HEK293 (cell line): ENCODE measurements around the gene MPEG1.

ENCODE experiments used
- CTCF ChIP-seq: fragments of 450-650 bp; formaldehyde crosslinking; IDR thresholded peaks from 2 replicates; pipeline ENCODE4 v1.5.1; 2016; ENCODE audit warnings: missing biosample characterization, missing genetic modification characterization
- GLI4 ChIP-seq: fragments of 450-650 bp; formaldehyde crosslinking; IDR thresholded peaks from 2 replicates; pipeline ENCODE4 v1.5.1; 2016; ENCODE audit warnings: missing biosample characterization, missing genetic modification characterization
- PATZ1 ChIP-seq: fragments of 450-650 bp; formaldehyde crosslinking; IDR thresholded peaks from 2 replicates; pipeline ENCODE4 v1.5.1; 2016; ENCODE audit warnings: missing biosample characterization, missing genetic modification characterization
- SP2 ChIP-seq: fragments of 450-650 bp; formaldehyde crosslinking; IDR thresholded peaks from 2 replicates; pipeline ENCODE4 v1.5.1; 2016; ENCODE audit warnings: missing biosample characterization, missing genetic modification characterization
- YY1 ChIP-seq: fragments of 450-650 bp; formaldehyde crosslinking; IDR thresholded peaks from 2 replicates; pipeline ENCODE4 v1.5.1; 2018; ENCODE audit warnings: missing biosample characterization, missing genetic modification characterization
- ZBTB11 ChIP-seq: fragments of 450-650 bp; formaldehyde crosslinking; conservative IDR thresholded peaks from 2 replicates; pipeline ENCODE4 v1.5.1; 2016; ENCODE audit warnings: low read depth, missing biosample characterization, missing genetic modification characterization
- ZFP3 ChIP-seq: fragments of 450-650 bp; formaldehyde crosslinking; IDR thresholded peaks from 2 replicates; pipeline ENCODE4 v1.5.1; 2016; ENCODE audit warnings: low read depth, missing biosample characterization, missing genetic modification characterization
- ZNF280D ChIP-seq: fragments of 450-650 bp; formaldehyde crosslinking; IDR thresholded peaks from 2 replicates; pipeline ENCODE4 v1.5.1; 2016; ENCODE audit warnings: missing biosample characterization, missing genetic modification characterization
- ZNF423 ChIP-seq: fragments of 450-650 bp; formaldehyde crosslinking; IDR thresholded peaks from 2 replicates; pipeline ENCODE4 v1.5.1; 2016; ENCODE audit warnings: missing biosample characterization, missing genetic modification characterization

GRCh38 chr11:59182457-59183151 lies 30.1 kb downstream of the MPEG1 start:
- TF ChIP-seq CTCF (tag by site-specific recombination) (no peak), ZNF423 (no peak), PATZ1 (tag by site-specific recombination) (no peak), SP2 (tag by site-specific recombination) (no peak), ZNF280D (no peak), YY1 (tag by site-specific recombination) (no peak), ZBTB11 (tag by site-specific recombination) (no peak), GLI4 (tag by site-specific recombination) (no peak), ZFP3 (no peak)
